Mammary epithelial cell (primary cell): Measurements from ENCODE around the gene PROSER2.

Experiments
- CTCF ChIP-seq, 2 donors: IDR thresholded peaks in 1 of 2; conservative IDR thresholded peaks in 1 of 2; 2 replicates each; pipeline ENCODE4 v1.5.1; 2011 to 2012; ENCODE audit warnings: inconsistent platforms in 2 of 2, low read length in 2 of 2, mild to moderate bottlenecking in 2 of 2, control low read depth in 1 of 2, low read depth in 1 of 2; ENCODE audit not compliant: insufficient read depth in 1 of 2; ENCODE audit errors: extremely low read depth in 1 of 2
- EZH2 ChIP-seq: IDR thresholded peaks from 2 replicates; pipeline ENCODE4 v1.6.1; 2012; ENCODE audit warnings: low read length, inconsistent platforms, borderline replicate concordance

GRCh38 chr10:11858093-11858492, 34.9 kb downstream of the PROSER2 start:
- TF ChIP-seq CTCF (conservative IDR thresholded peaks at IDR 0.05 in 1 of 2, IDR thresholded peaks at IDR 0.05 in 1 of 2; ENCODE audit: extremely low read depth in 1 of 2, insufficient read depth in 1 of 2, low read depth in 1 of 2, low read length in 2 of 2) (no peak), EZH2 (no peak)
